HEK293 (cell line): ENCODE data around the gene CEP72.

ENCODE experiments used
- CTCF ChIA-PET: fragments of 350-600 bp; formaldehyde crosslinking; extraction: SDS; loops from one replicate; lab custom pipeline; 2021; ENCODE audit warnings: antibody characterized with exemption; lab: Yijun Ruan, JAX
- POLR2A ChIA-PET: fragments of 300-600 bp; formaldehyde crosslinking; extraction: SDS; loops from one replicate; lab custom pipeline; 2020; ENCODE audit warnings: antibody characterized with exemption, inconsistent platforms; lab: Yijun Ruan, JAX
- H3K27ac ChIP-seq: fragments of 200-500 bp; sonication (Bioruptor generic); 2 replicates; pipeline ENCODE4 v1.5.1; 2014; ENCODE audit warnings: low read depth, low read length, control low read depth, inconsistent platforms; ENCODE audit errors: extremely low read depth
- H3K36me3 ChIP-seq, 2 experiments: fragments of 200-500 bp in 1 of 2; sonication (Bioruptor generic) in 1 of 2; 1 replicate in 1 of 2; 2 replicates in 1 of 2; pipeline ENCODE4 v1.5.1; 2014 to 2017; ENCODE audit warnings: inconsistent platforms in 2 of 2, low read length in 2 of 2; ENCODE audit not compliant: control insufficient read depth in 2 of 2, insufficient read depth in 1 of 2
- H3K4me1 ChIP-seq: fragments of 200-500 bp; sonication (Bioruptor generic); 2 replicates; pipeline ENCODE4 v1.5.1; 2014; ENCODE audit warnings: mild to moderate bottlenecking, low read length, inconsistent platforms; ENCODE audit not compliant: control insufficient read depth, insufficient read depth
- H3K4me3 ChIP-seq: 2 replicates; pipeline ENCODE4 v1.5.1; 2011; ENCODE audit warnings: low read depth, mild to moderate bottlenecking, control low read depth, low read length, moderate library complexity
- H3K9me3 ChIP-seq: fragments of 200-500 bp; sonication (Bioruptor generic); 2 replicates; pipeline ENCODE4 v1.5.1; 2014; ENCODE audit warnings: low read depth, low read length, inconsistent platforms; ENCODE audit not compliant: control insufficient read depth, insufficient read depth
- IKZF3 ChIP-seq: fragments of 450-650 bp; IDR thresholded peaks from 2 replicates; pipeline ENCODE4 v1.5.0; 2018; ENCODE audit warnings: missing biosample characterization, mild to moderate bottlenecking, missing genetic modification characterization, moderate library complexity
- KLF8 ChIP-seq: fragments of 450-650 bp; formaldehyde crosslinking; IDR thresholded peaks from 2 replicates; pipeline ENCODE4 v1.5.1; 2016; ENCODE audit warnings: missing biosample characterization, missing genetic modification characterization
- SETDB1 ChIP-seq: IDR thresholded peaks from one replicate; pipeline ENCODE4 v1.6.1; 2017; ENCODE audit warnings: mild to moderate bottlenecking, low read length, moderate library complexity, mixed read lengths; ENCODE audit not compliant: insufficient read length
- TRIM28 ChIP-seq: IDR thresholded peaks from 2 replicates; pipeline ENCODE4 v1.6.1; 2011; ENCODE audit warnings: low read length, control low read depth, borderline replicate concordance
- ZBTB17 ChIP-seq: fragments of 450-650 bp; formaldehyde crosslinking; IDR thresholded peaks from 2 replicates; pipeline ENCODE4 v1.5.1; 2016; ENCODE audit warnings: missing biosample characterization, missing genetic modification characterization
- ZBTB48 ChIP-seq: fragments of 450-650 bp; formaldehyde crosslinking; IDR thresholded peaks from 2 replicates; pipeline ENCODE4 v1.5.1; 2016; ENCODE audit warnings: missing biosample characterization, missing genetic modification characterization
- ZNF121 ChIP-seq: fragments of 450-650 bp; formaldehyde crosslinking; IDR thresholded peaks from 2 replicates; pipeline ENCODE4 v1.5.1; 2016; ENCODE audit warnings: missing biosample characterization, missing genetic modification characterization
- ZNF132 ChIP-seq: fragments of 450-650 bp; formaldehyde crosslinking; IDR thresholded peaks from 2 replicates; pipeline ENCODE4 v1.5.1; 2017; ENCODE audit warnings: missing biosample characterization, missing genetic modification characterization, borderline replicate concordance
- ZNF140 ChIP-seq: fragments of 450-650 bp; formaldehyde crosslinking; IDR thresholded peaks from 2 replicates; pipeline ENCODE4 v1.5.1; 2016; ENCODE audit warnings: missing biosample characterization, missing genetic modification characterization
- ZNF155 ChIP-seq: fragments of 450-650 bp; formaldehyde crosslinking; IDR thresholded peaks from 2 replicates; pipeline ENCODE4 v1.5.1; 2016; ENCODE audit warnings: missing biosample characterization, missing genetic modification characterization
- ZNF248 ChIP-seq: fragments of 450-650 bp; formaldehyde crosslinking; IDR thresholded peaks from 2 replicates; pipeline ENCODE4 v1.5.1; 2017; ENCODE audit warnings: missing biosample characterization, missing genetic modification characterization
- ZNF341 ChIP-seq: fragments of 450-650 bp; formaldehyde crosslinking; IDR thresholded peaks from 2 replicates; pipeline ENCODE4; 2016; ENCODE audit warnings: low read depth, missing biosample characterization, missing genetic modification characterization
- ZNF416 ChIP-seq: fragments of 450-650 bp; formaldehyde crosslinking; IDR thresholded peaks from 2 replicates; pipeline ENCODE4 v1.5.1; 2016; ENCODE audit warnings: missing biosample characterization, missing genetic modification characterization
- ZNF514 ChIP-seq: fragments of 450-650 bp; formaldehyde crosslinking; IDR thresholded peaks from 2 replicates; pipeline ENCODE4 v1.5.1; 2016; ENCODE audit warnings: missing biosample characterization, missing genetic modification characterization
- ZNF548 ChIP-seq: fragments of 450-650 bp; formaldehyde crosslinking; IDR thresholded peaks from 2 replicates; pipeline ENCODE4 v1.5.1; 2016; ENCODE audit warnings: missing biosample characterization, missing genetic modification characterization
- ZNF610 ChIP-seq: fragments of 450-650 bp; formaldehyde crosslinking; IDR thresholded peaks from 2 replicates; pipeline ENCODE4 v1.5.1; 2016; ENCODE audit warnings: missing biosample characterization, missing genetic modification characterization, borderline replicate concordance
- ZNF626 ChIP-seq: fragments of 450-650 bp; sonication (Bioruptor Pico); formaldehyde crosslinking; IDR thresholded peaks from 2 replicates; pipeline ENCODE4 v1.5.1; 2018; ENCODE audit warnings: missing biosample characterization, missing genetic modification characterization, inconsistent platforms
- ZNF692 ChIP-seq: fragments of 450-650 bp; formaldehyde crosslinking; IDR thresholded peaks from 2 replicates; pipeline ENCODE4 v1.5.1; 2016; ENCODE audit warnings: missing biosample characterization, missing genetic modification characterization
- ZNF768 ChIP-seq: fragments of 450-650 bp; formaldehyde crosslinking; IDR thresholded peaks from 2 replicates; pipeline ENCODE4 v1.5.1; 2018; ENCODE audit warnings: missing biosample characterization, mild to moderate bottlenecking, missing genetic modification characterization
- TF ChIP-seq, protein P1 (sequence below): sonication (generic); formaldehyde crosslinking; IDR thresholded peaks from 2 replicates; pipeline ENCODE4 v1.8.1; 2022; ENCODE audit warnings: mild to moderate bottlenecking, moderate library complexity, missing genetic modification reagents

CEP72 gene

DNA sequence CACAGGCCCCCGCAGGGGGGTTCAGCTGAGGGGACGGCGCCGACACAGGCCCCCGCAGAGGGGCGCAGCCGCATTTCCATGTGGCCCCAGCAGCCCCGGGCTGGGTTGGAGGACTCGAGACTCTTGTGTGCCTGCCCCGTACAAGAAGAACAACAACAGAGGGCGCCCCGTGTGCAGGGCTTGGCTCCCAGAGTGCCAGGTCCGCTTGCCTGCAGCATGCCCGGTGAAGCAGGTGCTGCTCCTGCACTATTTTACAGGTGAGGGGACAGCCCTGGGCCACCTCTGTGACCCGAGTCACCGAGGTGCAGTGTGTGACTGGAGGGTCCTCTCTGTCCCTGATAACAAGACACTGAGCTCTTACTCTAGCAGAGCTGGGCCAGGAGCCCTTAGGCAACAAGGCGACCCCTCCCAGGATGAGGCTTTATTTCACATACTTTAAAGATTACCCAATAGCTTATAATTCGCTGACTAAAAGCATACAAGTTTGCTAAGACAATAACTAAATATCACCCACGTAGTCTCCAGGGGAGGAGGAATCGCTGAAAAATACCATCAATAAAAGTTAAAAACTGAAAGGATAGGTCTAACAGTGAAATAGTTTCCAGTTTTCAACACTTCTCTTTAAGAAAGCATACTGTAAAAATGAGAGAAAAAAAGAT lies 46.2 kb upstream of the CEP72 start:
- TF ChIP-seq ZNF155 (tag by site-specific recombination): no peak
- TF ChIP-seq ZBTB17: no peak
- no peak for TF ChIP-seq TRIM28
- TF ChIP-seq, protein P1, sequence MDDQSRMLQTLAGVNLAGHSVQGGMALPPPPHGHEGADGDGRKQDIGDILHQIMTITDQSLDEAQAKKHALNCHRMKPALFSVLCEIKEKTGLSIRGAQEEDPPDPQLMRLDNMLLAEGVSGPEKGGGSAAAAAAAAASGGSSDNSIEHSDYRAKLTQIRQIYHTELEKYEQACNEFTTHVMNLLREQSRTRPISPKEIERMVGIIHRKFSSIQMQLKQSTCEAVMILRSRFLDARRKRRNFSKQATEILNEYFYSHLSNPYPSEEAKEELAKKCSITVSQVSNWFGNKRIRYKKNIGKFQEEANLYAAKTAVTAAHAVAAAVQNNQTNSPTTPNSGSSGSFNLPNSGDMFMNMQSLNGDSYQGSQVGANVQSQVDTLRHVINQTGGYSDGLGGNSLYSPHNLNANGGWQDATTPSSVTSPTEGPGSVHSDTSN: no peak
- TF ChIP-seq ZNF692: no peak
- TF ChIP-seq ZNF548: no peak
- H3K4me3 ChIP-seq: no peak overlapping the region

DNA sequence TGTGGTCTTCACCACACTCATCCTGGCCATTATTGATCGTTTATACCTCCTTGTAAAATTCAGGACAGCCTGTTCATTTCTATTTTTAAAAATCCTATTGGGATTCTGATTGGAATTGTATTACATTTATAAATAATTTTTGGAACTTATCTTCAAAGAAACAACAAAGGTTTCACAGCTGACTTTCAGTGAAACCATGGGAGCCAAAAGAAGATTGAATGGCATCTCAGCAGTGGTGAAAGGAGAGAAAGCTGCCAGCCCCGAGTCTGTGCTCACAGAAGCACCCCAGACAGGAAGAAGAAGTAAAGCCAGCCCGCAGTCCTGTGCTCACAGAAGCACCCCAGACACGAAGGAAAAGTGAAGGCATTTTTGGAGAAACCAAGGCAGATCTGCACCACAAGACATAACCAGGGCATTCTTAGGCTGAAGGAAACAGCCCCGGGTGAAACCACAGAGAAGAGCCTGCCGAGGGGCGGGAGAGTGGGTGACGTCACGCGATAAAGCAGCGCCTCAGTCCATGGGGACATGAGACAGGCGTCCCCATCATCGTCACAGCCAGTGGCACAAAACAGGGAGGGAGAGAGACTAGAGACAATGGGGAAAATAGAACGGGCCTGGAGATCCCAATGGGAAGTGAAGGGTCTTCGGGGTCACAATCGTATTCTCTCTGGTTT lies 45.4 kb upstream of the CEP72 start:
- Histone ChIP-seq H3K4me3 (no peak overlapping the region), H3K4me1 (no peaks in the 10 kb centered on the region), H3K36me3 (no peaks in the 10 kb centered on the region), H3K27ac (no peak overlapping the region), H3K9me3 (no peaks in the 10 kb centered on the region)
- no peak for TF ChIP-seq ZNF248
- no peak for TF ChIP-seq ZNF514 (tag by site-specific recombination)
- TF ChIP-seq ZNF768: no peak
- no peak for TF ChIP-seq IKZF3 (tag by site-specific recombination)
- no peak for TF ChIP-seq ZNF416 (tag by site-specific recombination)
- peak; percentile 80 for TF ChIP-seq SETDB1
- POLR2A ChIA-PET: no interaction called here
- CTCF ChIA-PET: interaction anchor here (0.7 to 0.8 kb wide), 2 partner anchors 13 to 103 kb away, joined by 3 read pairs; no protein-coding TSS in a partner anchor

More for the DNA sequence above, 46.2 kb upstream of the CEP72 start:
- POLR2A ChIA-PET: no interaction called here
- Histone ChIP-seq H3K27ac (no peak overlapping the region), H3K9me3 (no peaks in the 10 kb centered on the region), H3K4me1 (no peaks in the 10 kb centered on the region), H3K36me3 (no peaks in the 10 kb centered on the region)
- CTCF ChIA-PET: interaction anchor here (0.7 to 0.8 kb wide), 2 partner anchors 14 to 103 kb away, joined by 3 read pairs; no protein-coding TSS in a partner anchor

DNA sequence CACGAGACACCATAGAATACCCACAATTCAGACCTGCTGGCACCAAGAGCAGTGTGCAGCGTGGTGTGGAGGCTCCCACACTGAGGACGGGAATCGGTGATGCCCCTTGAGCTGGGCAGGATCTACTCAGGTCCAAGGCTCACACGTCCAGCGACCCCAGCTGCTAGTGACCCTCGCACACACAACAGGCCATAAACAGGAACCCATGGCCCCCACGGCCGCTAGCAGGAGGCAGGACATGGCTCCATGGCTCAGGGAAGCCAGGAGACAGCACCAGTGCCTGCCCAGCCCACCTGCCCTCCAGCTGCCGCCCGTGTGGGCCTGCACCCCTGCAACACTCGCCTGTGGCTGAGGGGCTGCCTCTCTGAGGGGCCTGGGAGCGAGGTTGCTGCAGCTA lies 44.5 kb upstream of the CEP72 start:
- Histone ChIP-seq H3K36me3 (no peaks in the 10 kb centered on the region), H3K4me3 (no peak overlapping the region), H3K27ac (no peak overlapping the region), H3K4me1 (no peaks in the 10 kb centered on the region), H3K9me3 (no peaks in the 10 kb centered on the region)
- TF ChIP-seq ZNF140 (no peak), ZNF121 (tag by site-specific recombination) (no peak), ZNF132 (no peak), KLF8 (tag by site-specific recombination) (no peak), ZBTB48 (tag by site-specific recombination) (no peak), ZNF341 (no peak), ZNF610 (tag by site-specific recombination) (no peak), ZNF626 (tag by site-specific recombination) (no peak)
- POLR2A ChIA-PET: no interaction called here
- CTCF ChIA-PET: no interaction called here
